Activated CD4-positive, alpha-beta T cell treated with anti-CD3 and anti-CD28 coated beads for 1 hour (primary cell): ENCODE measurements around the gene NSDHL.
A peak's percentile ranks its signal among the peaks of the same experiment; 100 is the strongest.
"Not testable (repeated sequence)": the region's sequence is repeated elsewhere in the genome, so short reads cannot be mapped to it uniquely, and the experiment has no call there.

ENCODE experiments used
- DNase-seq: peaks from one replicate; pipeline ENCODE4 v3.0.0-alpha.2; 2020

NSDHL gene

GRCh38 chrX:152830312-152831305, at the start of gene NSDHL, which contains the start of gene CETN2:
Gene NSDHL, plus strand, starts transcription at chrX:152831063. Its CDS starts 15,262 bp downstream, at chrX:152846325.
Gene CETN2, minus strand, starts transcription at chrX:152830757. Its CDS starts 47 bp downstream, at chrX:152830710.
- DNase-seq: peak; percentile 89

DNA sequence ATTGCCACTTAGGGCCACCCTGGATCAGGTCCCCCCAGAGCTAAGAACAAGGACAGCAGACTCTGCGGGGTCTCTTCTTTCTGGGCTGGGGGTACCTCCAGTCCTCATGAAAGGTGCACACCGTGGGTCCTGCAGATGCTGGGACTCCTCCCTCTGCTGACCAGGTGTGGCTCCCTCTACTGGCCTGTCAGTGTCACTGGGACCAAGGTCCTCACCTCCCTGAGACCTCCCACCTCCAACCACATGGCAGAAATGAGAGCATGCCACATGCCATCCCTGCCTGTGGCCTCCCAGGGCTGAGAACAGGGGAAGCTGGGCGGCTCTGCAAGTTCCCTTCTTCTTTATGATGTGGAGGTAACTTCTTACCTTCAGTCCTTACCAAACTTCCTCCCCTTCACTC, 43.8 kb upstream of the NSDHL start:
- DNase-seq: not testable (repeated sequence)

DNA sequence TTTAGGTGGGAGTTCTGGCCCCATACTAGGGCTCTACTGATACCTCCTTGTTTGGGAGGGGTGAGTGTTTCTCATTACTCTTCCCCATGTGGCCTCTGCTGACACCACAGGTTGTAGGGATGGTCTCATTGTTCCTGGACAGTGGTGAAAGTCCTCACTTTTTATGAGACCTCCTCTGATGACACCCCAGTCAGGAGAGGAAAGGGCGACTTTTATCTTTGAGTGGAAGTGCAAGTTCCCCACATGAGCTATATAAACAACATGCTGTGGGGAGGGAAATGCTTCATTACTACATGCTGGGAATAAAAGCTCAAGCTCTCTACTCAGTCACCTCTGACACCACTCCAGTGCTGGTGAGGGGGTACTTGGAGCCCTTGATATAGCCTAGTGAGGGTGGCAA, 31.9 kb upstream of the NSDHL start:
- no peak for DNase-seq

GRCh38 chrX:152806035-152806434, 24.8 kb upstream of the NSDHL start:
- no peak for DNase-seq

GRCh38 chrX:152810403-152810802, 20.5 kb upstream of the NSDHL start:
- no peak for DNase-seq

DNA sequence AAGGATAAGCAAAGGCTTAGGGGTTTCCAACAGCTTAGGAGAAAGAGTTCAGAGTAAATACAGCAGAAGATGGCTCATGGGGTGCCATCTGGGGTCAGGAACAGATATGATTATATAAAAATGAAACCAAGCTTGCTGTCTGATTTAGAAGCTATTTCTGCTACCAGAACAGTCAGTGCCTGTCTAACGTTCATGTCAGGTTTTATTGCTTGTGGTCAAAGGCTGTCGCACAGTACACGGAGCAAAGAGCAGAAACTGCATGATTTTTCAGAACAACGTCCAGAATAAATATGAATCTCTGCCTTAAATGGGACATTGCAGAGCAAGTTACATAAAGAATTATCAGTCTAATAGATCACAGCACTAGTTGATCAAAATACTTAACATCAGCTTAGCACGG, 17.7 kb upstream of the NSDHL start:
- no peak for DNase-seq

DNA sequence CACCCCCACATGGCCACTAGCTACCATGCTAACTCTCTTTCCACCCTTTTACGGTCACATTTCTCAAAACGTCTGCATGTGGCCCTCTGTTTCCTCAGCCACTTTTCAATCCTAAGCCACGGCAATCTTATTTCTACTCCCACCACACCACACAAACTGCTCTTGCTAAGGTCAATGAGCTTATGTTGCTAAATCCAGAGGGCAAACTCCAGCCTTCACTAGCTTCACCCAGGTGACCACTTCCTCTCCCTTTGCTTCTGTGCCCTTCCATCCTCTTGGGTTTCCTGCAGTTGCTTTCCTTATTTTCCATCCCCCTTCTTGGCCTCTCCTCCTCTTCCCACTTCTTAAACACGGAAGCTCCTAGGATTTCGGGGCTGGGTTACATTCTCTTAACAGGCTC, 16.8 kb upstream of the NSDHL start:
- DNase-seq: no peak

GRCh38 chrX:152817078-152817764, 13.6 kb upstream of the NSDHL start:
- DNase-seq: no peak

GRCh38 chrX:152818356-152818755, 12.5 kb upstream of the NSDHL start:
- DNase-seq: no peak

- no peak for DNase-seq
Observed at GRCh38 chrX:152819266-152819665, 11.6 kb upstream of the NSDHL start.

DNA sequence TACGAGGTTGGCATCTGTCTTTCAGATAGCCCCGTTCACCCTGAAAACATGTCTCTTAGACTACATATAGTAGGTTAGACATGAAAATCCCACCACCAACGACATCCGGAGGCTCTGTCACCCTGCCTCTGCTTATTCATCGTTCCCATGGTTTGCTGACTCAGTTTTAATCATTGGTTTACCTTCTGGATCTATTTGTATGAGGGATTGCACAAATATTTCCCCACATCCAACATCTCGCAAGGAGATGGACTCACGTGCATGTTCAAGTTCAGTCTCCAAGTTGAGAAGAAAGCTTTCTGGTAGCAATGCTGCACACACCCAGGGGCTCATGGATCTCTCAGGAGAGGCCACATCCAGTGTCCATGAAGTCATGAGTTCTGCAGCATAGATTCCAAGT, 11.1 kb upstream of the NSDHL start:
- DNase-seq: no peak

DNA sequence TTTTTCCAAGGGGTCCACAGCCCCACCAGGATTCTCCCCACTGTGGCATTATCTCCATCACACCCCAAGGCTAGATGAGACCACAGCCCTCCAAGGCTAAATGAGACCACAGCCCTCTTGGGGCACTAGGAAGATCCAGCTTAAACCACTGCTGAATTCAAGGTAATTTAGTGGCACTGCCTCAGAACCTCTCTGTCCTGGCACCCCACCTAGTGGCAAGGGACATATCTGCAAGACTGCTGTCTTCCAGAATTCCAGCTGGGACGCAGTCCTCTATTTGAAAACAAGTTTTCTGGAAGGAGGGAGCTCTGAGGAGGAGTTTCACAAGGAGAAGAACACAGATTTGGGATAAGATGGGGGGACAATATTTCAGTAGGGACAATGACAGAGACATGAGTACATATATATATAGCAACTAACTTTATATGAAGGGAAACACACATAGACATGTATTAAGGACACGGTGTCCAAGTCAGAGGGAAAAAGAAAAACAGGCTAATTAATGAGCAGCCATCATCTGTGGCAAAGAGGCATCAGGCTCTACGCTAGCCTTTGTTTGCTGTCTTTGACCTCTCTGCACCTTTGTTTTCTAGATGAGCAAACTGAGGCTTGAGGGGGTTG, 9.6 kb upstream of the NSDHL start:
- DNase-seq: no peak

DNA sequence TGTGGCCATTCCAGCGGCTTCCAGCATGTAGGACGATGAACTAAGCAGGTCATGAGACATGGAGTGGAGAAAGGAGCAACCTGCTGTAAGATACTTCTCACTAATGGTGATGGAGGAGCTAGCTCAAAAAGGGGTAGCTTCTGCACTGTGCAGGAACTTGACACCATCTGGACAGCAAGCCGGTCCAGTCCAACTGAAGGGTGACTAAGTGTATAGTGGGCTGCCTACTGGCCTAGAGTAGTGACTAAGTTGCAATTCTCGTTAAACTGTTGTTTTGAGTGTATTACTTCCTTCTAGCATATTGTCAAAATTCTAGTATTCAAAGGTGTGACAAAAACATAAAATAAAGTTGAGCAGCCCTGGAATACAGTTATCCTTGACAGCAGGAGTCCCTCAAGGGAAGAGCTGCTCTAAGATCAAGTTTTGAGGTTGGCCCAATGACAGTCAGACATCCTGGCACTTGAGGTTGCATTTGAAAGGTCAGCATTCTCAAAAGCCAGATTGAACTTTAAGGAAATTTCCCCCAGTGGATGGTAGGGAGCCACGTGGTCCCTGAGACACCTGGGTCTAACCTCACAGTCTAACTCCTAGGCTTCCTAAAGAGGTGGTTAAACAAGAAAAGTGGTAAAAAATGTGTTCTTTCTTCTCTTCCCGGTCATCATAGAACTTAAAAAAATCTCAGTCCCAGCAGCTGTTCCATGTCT, 8.3 kb upstream of the NSDHL start:
- DNase-seq: no peak

- no peak for DNase-seq
Observed at GRCh38 chrX:152823657-152824056, 7.2 kb upstream of the NSDHL start.

- no peak for DNase-seq
Observed at GRCh38 chrX:152824841-152825374, 6.0 kb upstream of the NSDHL start.

- DNase-seq: no peak
Observed at GRCh38 chrX:152831391-152831790, 528 bp downstream of the NSDHL start.

- no peak for DNase-seq
Observed at GRCh38 chrX:152832520-152832919, 1.7 kb downstream of the NSDHL start.

DNA sequence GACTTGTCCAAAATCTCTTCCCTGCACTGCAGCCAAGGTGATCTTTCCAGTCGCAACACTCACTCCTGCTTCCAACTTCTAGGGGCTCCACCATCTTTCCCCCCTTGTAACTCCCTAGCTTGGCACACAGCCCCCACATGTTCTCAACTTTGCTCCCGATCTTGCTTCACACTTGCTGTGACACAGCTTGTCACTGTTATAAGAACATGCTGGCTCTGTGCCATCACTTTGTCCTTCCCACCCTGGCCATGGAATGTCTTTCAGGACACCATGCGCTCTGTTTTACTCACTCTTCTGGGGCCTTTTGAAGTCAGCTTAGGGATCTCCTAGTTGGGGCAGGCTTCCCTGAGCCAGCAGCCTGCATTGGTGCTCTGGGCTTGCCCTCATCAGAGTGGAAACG, 2.5 kb downstream of the NSDHL start:
- no peak for DNase-seq

DNA sequence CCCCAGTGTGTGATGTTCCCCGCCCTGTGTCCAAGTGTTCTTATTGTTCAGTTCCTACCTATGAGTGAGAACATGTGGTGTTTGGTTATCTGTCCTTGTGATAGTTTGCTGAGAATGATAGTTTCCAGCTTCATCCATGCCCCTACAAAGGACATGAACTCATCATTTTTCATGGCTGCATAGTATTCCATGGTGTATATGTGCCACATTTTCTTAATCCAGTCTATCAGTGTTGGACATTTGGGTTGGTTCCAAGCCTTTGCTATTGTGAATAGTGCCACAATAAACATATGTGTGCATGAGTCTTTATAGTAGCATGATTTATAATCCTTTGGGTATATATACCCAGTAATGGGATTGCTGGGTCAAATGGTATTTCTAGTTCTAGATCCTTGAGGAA, 4.6 kb downstream of the NSDHL start:
- not testable (repeated sequence) for DNase-seq

GRCh38 chrX:152842772-152843338, 12.0 kb downstream of the NSDHL start:
- no peak for DNase-seq

- no peak for DNase-seq
Observed at GRCh38 chrX:152843852-152844251, 13.0 kb downstream of the NSDHL start.

GRCh38 chrX:152844256-152844655, 13.4 kb downstream of the NSDHL start:
- no peak for DNase-seq
